H1 (cell line): Measurements from ENCODE around the gene ABCB11. TPM values are rescaled to one million over a fixed set of nuclear protein-coding genes. Genes with fewer than 3 reads are reported as not detected.

Source experiments
- CTCF ChIA-PET: fragments of 300-600 bp; sonication (Branson Sonifier 250); formaldehyde crosslinking; loops from one replicate; lab custom pipeline; 2021; ENCODE audit not compliant: partially characterized antibody; lab: Charles Lee
- POLR2A ChIA-PET: fragments of 300-600 bp; sonication (Branson Sonifier 250); formaldehyde crosslinking; loops from one replicate; lab custom pipeline; 2021; ENCODE audit warnings: inconsistent platforms; ENCODE audit not compliant: partially characterized antibody; lab: Charles Lee
- DNase-seq, 2 experiments: peaks; one replicate each; pipeline versions ENCODE4 v3.0.0 to v3.0.0-alpha.2; 2010 to 2022; ENCODE audit warnings: low spot score in 2 of 2, low read depth in 1 of 2, mixed read lengths in 1 of 2
- FAIRE-seq: peaks from 2 replicates; lab custom pipeline; 2011; peaks lifted over from hg19 to GRCh38; lab: Jason Lieb, UNC
- H2AFZ ChIP-seq: 2 replicates; pipeline ENCODE4 v1.8.1; 2012; ENCODE audit warnings: low read length, inconsistent platforms
- H2AK5ac ChIP-seq: 2 replicates; pipeline ENCODE4 v1.6.1; 2013; ENCODE audit warnings: low read depth, low read length
- H2BK120ac ChIP-seq: replicated peaks from 2 replicates; pipeline ENCODE3; 2013; ENCODE audit warnings: low read depth, low read length, inconsistent platforms
- H2BK12ac ChIP-seq: 2 replicates; pipeline ENCODE4 v1.6.1; 2013; ENCODE audit warnings: low read depth, low read length
- H2BK15ac ChIP-seq: 2 replicates; pipeline ENCODE4 v1.6.1; 2013; ENCODE audit warnings: low read length
- H2BK20ac ChIP-seq: 2 replicates; pipeline ENCODE4 v1.6.1; 2013; ENCODE audit warnings: low read length
- H2BK5ac ChIP-seq: 2 replicates; pipeline ENCODE4 v1.6.1; 2013; ENCODE audit warnings: low read depth, low read length
- H3K14ac ChIP-seq: 2 replicates; pipeline ENCODE4 v1.6.1; 2013; ENCODE audit warnings: inconsistent platforms; ENCODE audit not compliant: insufficient read length
- H3K18ac ChIP-seq: 2 replicates; pipeline ENCODE4 v1.6.1; 2013; ENCODE audit warnings: low read length; ENCODE audit errors: extremely low read depth
- H3K23ac ChIP-seq: 2 replicates; pipeline ENCODE4 v1.6.1; 2013; ENCODE audit warnings: inconsistent platforms; ENCODE audit not compliant: insufficient read length
- H3K23me2 ChIP-seq: 2 replicates; pipeline ENCODE4 v1.6.1; 2013; ENCODE audit warnings: low read depth, low read length
- H3K27ac ChIP-seq: 2 replicates; pipeline ENCODE4 v1.6.1; 2011; ENCODE audit warnings: low read depth, low read length, inconsistent platforms
- H3K27me3 ChIP-seq, 4 experiments: replicated peaks in 1 of 4; 1 replicate in 1 of 4; 2 replicates in 3 of 4; pipeline versions ENCODE4 v1.6.1 to v1.8.1; 2011 to 2013; ENCODE audit warnings: low read length in 3 of 4, mild to moderate bottlenecking in 3 of 4, inconsistent platforms in 2 of 4, mixed read lengths in 2 of 4, moderate library complexity in 1 of 4; ENCODE audit not compliant: control insufficient read depth in 3 of 4, insufficient read depth in 3 of 4; ENCODE audit errors: extremely low read depth in 1 of 4
- H3K36me3 ChIP-seq, 4 experiments: 2 replicates each; pipeline versions ENCODE4 v1.6.1 to v1.8.1; 2011 to 2013; ENCODE audit warnings: mild to moderate bottlenecking in 4 of 4, low read length in 3 of 4, moderate library complexity in 2 of 4, control low read depth in 1 of 4, inconsistent platforms in 1 of 4; ENCODE audit not compliant: insufficient read depth in 4 of 4, control insufficient read depth in 2 of 4
- H3K4ac ChIP-seq: replicated peaks from 2 replicates; pipeline ENCODE3; 2013; ENCODE audit warnings: low read length, low read depth, mixed read lengths, inconsistent platforms; ENCODE audit not compliant: insufficient read length
- H3K4me1 ChIP-seq, 4 experiments: replicated peaks in 1 of 4; 1 replicate in 1 of 4; 2 replicates in 3 of 4; pipeline versions ENCODE4 v1.6.1 to v1.8.1; 2011 to 2013; ENCODE audit warnings: low read length in 3 of 4, inconsistent platforms in 2 of 4, mixed read lengths in 1 of 4; ENCODE audit not compliant: insufficient read depth in 4 of 4, control insufficient read depth in 3 of 4
- H3K4me2 ChIP-seq, 2 experiments: 2 replicates each; pipeline versions ENCODE4 v1.6.1 to v1.8.1; 2011 to 2013; ENCODE audit warnings: low read depth in 2 of 2, low read length in 2 of 2, control low read depth in 1 of 2, inconsistent platforms in 1 of 2, mild to moderate bottlenecking in 1 of 2; ENCODE audit not compliant: insufficient read depth in 1 of 2
- H3K4me3 ChIP-seq, 4 experiments: fragments of 200-600, 300-600 bp in 1 of 4; sonication (generic), shearing (Covaris generic), sonication (Bioruptor Twin) in 1 of 4; 2 replicates each; pipeline versions ENCODE4 v1.5.1 to v1.8.1; 2011 to 2016; ENCODE audit warnings: low read length in 4 of 4, low read depth in 3 of 4, control low read depth in 2 of 4, inconsistent platforms in 2 of 4, mild to moderate bottlenecking in 2 of 4, mixed read lengths in 1 of 4, moderate library complexity in 1 of 4; ENCODE audit not compliant: insufficient read depth in 2 of 4; ENCODE audit errors: extremely low read depth in 1 of 4
- H3K56ac ChIP-seq: replicated peaks from 2 replicates; pipeline ENCODE3; 2013; ENCODE audit warnings: low read depth, mild to moderate bottlenecking, mixed read lengths, low read length, inconsistent platforms; ENCODE audit not compliant: insufficient read length
- H3K79me1 ChIP-seq: 2 replicates; pipeline ENCODE4 v1.6.1; 2013; ENCODE audit warnings: low read depth, low read length, control low read depth
- H3K79me2 ChIP-seq, 2 experiments: 2 replicates each; pipeline versions ENCODE4 v1.6.1 to v1.8.1; 2012 to 2013; ENCODE audit warnings: low read length in 2 of 2, mild to moderate bottlenecking in 2 of 2, inconsistent platforms in 1 of 2; ENCODE audit not compliant: insufficient read depth in 2 of 2, control insufficient read depth in 1 of 2
- H3K9ac ChIP-seq, 4 experiments: replicated peaks in 1 of 4; 1 replicate in 1 of 4; 2 replicates in 3 of 4; pipeline versions ENCODE4 v1.6.1 to v1.8.1; 2011 to 2013; ENCODE audit warnings: low read depth in 3 of 4, low read length in 3 of 4, control low read depth in 2 of 4, mild to moderate bottlenecking in 2 of 4, moderate library complexity in 2 of 4, inconsistent platforms in 1 of 4; ENCODE audit errors: extremely low read depth in 1 of 4
- H3K9me3 ChIP-seq, 2 experiments: 2 replicates each; pipeline versions ENCODE4 v1.6.1 to v1.8.1; 2012 to 2013; ENCODE audit warnings: mild to moderate bottlenecking in 2 of 2, moderate library complexity in 2 of 2, control low read depth in 1 of 2, inconsistent platforms in 1 of 2, low read depth in 1 of 2, low read length in 1 of 2, mixed read lengths in 1 of 2; ENCODE audit not compliant: insufficient read depth in 2 of 2
- H4K20me1 ChIP-seq, 2 experiments: replicated peaks in 1 of 2; 2 replicates each; pipeline versions ENCODE3 to v1.8.1; 2011 to 2013; ENCODE audit warnings: inconsistent platforms in 2 of 2, low read length in 2 of 2, mild to moderate bottlenecking in 1 of 2; ENCODE audit not compliant: insufficient read depth in 2 of 2, control insufficient read depth in 1 of 2
- H4K5ac ChIP-seq: 2 replicates; pipeline ENCODE4 v1.6.1; 2013; ENCODE audit warnings: low read length, low read depth, mixed read lengths, inconsistent platforms; ENCODE audit not compliant: insufficient read length
- H4K8ac ChIP-seq: 2 replicates; pipeline ENCODE4 v1.8.0; 2013; ENCODE audit warnings: mild to moderate bottlenecking, moderate library complexity, low read length, inconsistent platforms; ENCODE audit not compliant: insufficient read depth; ENCODE audit errors: extremely low read depth
- H4K91ac ChIP-seq: replicated peaks from 2 replicates; pipeline ENCODE3; 2013; ENCODE audit warnings: low read length, mixed read lengths, inconsistent platforms; ENCODE audit not compliant: insufficient read length
- SP4 ChIP-seq: IDR thresholded peaks from 2 replicates; pipeline ENCODE4 v1.6.1; 2012; ENCODE audit warnings: low read length, inconsistent platforms
- WGBS, 2 experiments: shearing (Covaris generic) in 1 of 2; methylation state at CpG; one replicate each; pipeline versions ENCODE4 v1.1.6 to v1.1.7; 2013 to 2015; ENCODE audit warnings: low lambda C conversion rate in 2 of 2, mixed read lengths in 2 of 2, inconsistent platforms in 1 of 2, low coverage in 1 of 2, missing lambda C conversion rate in 1 of 2; ENCODE audit not compliant: insufficient replicate concordance in 2 of 2, insufficient coverage in 1 of 2, insufficient read length in 1 of 2; ENCODE audit errors: extremely low coverage in 1 of 2, missing lambda C conversion rate in 1 of 2; 5-methylcytosine and 5-hydroxymethylcytosine counted together
- polyA plus RNA-seq, 7 experiments: library from polyadenylated mRNA; depleted of rRNA in 3 of 7; stranded (reverse) in 5 of 7; unstranded in 2 of 7; fragments of >200 nt in 5 of 7; fragments of 200-250 nt in 2 of 7; gene quantifications; 1 replicate in 5 of 7; 2 replicates in 1 of 7; 4 replicates in 1 of 7; pipeline versions ENCODE4 v1.2.1 to v1.2.3, GENCODE V29; 2011 to 2013; ENCODE audit warnings: missing spikeins in 2 of 7, mixed read lengths in 2 of 7
- total RNA-seq: library from RNA; stranded (reverse); fragmentation: NEBNext Ultra II Directional; extraction: Animal tissue kit (Norgen Biotek cat#: 25700); gene quantifications from 2 replicates; pipeline ENCODE4 v1.2.1, GENCODE V29; 2021
- TF ChIP-seq, protein P1 (sequence below): IDR thresholded peaks from 2 replicates; pipeline ENCODE4 v1.6.1; 2011; ENCODE audit warnings: low read length, improper control_type of control experiment

ABCB11 gene
- total and polyA plus RNA-seq, 2 of the 8 experiments (the other 6 are each of a cell fraction or from before 2014, with no cell fraction given): not detected

- H2BK12ac ChIP-seq: no peak overlapping the region
- no peak overlapping the region for H4K5ac ChIP-seq
- H3K4me3 ChIP-seq: no peak overlapping the region
- ChIA-PET POLR2A (no interaction called here), CTCF (interaction anchor here (0.6 to 1.5 kb wide), 5 partner anchors 31 to 140 kb away, joined by 3 to 5 read pairs (median 4); no protein-coding TSS in a partner anchor)
- no peak overlapping the region for H3K27ac ChIP-seq
- no peak overlapping the region for H3K56ac ChIP-seq
- H3K9ac ChIP-seq: no peak overlapping the region
- no peaks in the 10 kb centered on the region for H3K23me2 ChIP-seq
- H4K91ac ChIP-seq: no peak overlapping the region
- no peaks in the 10 kb centered on the region for H3K79me1 ChIP-seq
- H2BK120ac ChIP-seq: no peak overlapping the region
- FAIRE-seq (no peak), DNase-seq (no peak)
- H3K27me3 ChIP-seq: no peaks in the 10 kb centered on the region
- H4K20me1 ChIP-seq: no peaks in the 10 kb centered on the region
- H2AFZ ChIP-seq: no peak overlapping the region
- no peaks in the 10 kb centered on the region for H3K4me1 ChIP-seq
- no peaks in the 10 kb centered on the region for H3K9me3 ChIP-seq
- H3K79me2 ChIP-seq: no peaks in the 10 kb centered on the region
- H3K23ac ChIP-seq: no peak overlapping the region
- H2BK20ac ChIP-seq: no peak overlapping the region
- no peak overlapping the region for H2AK5ac ChIP-seq
- WGBS, 2 experiments: 83% methylated on average over 3 of the region's 3 CpGs; no CpG with 5 or more reads in 1 of the 2 experiments
- no peak overlapping the region for H3K18ac ChIP-seq
- no peak overlapping the region for H4K8ac ChIP-seq
- no peak overlapping the region for H3K4ac ChIP-seq
- H2BK5ac ChIP-seq: no peak overlapping the region
- no peak overlapping the region for H3K14ac ChIP-seq
- no peak overlapping the region for H3K4me2 ChIP-seq
- TF ChIP-seq SP4: no peak
- TF ChIP-seq, protein P1, sequence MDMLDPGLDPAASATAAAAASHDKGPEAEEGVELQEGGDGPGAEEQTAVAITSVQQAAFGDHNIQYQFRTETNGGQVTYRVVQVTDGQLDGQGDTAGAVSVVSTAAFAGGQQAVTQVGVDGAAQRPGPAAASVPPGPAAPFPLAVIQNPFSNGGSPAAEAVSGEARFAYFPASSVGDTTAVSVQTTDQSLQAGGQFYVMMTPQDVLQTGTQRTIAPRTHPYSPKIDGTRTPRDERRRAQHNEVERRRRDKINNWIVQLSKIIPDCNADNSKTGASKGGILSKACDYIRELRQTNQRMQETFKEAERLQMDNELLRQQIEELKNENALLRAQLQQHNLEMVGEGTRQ: no peak
- no peak overlapping the region for H2BK15ac ChIP-seq
- no peaks in the 10 kb centered on the region for H3K36me3 ChIP-seq
Observed at GRCh38 chr2:168992026-168992425, 39.1 kb downstream of the ABCB11 start.
